ENCODE measurements around the gene PCYT2.

Gene PCYT2

DNA sequence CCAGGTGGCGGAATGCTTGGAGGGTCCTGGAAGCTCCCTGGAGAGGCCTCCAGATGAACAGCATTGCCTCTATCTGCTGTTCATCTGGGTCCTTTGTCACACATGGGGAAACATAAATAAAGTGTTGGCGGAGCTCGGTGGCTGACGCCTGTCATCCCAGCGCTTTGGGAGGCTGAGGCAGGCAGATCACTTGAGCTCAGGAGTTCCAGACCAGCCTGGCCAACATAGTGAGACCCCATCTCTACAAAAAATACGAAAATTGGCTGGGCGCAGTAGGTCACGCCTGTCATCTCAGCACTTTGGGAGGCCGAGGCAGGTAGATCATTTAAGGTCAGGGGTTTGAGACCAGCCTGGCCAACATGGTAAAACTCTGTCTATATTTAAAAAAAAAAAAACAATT is 33.7 kb upstream of the PCYT2 start:
- DNase-seq (ENCODE audit: low read depth, low spot score): no peak

DNA sequence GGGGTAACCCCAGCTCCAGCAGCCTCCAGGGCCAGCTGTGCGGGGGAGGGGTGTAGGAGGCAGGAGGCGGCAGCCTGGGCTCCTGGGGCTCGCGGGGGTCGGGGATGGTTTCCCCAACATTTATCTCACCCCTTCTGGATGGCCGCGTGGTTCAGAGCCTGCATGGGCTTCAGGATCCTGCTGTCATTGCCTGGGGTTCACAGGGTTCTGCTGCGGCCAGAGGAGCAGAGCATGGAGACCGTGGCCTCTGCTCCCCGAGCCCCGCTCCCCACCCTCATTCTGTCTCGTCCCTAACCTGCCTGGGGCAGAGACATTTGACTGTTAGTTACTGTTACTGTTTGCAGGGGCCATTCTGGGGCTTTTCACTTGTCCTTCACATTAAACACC is 31.0 kb upstream of the PCYT2 start:
- DNase-seq (ENCODE audit: low read depth, low spot score): no peak

DNA sequence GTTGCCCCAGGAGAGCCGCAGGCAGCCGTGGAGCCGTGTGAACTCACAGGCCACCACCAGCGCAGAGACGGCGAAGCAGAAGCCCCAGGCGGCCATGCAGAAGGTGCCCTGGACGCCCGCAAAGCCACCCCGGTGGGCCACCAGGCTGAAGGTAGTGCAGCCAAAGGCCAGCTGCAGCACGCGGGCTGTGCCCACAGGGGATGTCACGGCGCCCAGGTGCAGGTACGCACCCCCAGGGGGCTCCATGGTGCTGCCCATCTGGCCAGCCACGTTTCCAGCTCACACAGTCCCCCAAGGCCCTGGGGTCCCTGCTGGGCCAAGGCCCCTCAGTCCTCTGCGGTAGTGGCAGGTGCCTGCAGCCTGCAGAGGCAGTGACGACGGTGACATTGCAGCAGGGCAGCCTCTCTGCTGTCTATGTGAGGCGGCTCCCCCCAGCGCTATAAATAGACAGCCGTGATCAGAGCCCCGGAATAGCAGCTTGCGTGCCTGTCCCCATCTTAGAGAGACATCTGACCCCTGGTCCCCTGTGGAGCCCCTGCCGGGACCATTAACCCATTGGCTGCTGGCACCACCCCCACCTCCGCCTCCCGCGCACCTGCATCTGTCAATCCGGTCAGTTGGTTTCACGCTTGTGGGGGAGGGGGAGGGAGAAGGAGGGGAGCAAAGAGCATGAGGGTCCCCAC is 30.4 kb upstream of the PCYT2 start:
- no peak for DNase-seq (ENCODE audit: low read depth, low spot score)

DNA sequence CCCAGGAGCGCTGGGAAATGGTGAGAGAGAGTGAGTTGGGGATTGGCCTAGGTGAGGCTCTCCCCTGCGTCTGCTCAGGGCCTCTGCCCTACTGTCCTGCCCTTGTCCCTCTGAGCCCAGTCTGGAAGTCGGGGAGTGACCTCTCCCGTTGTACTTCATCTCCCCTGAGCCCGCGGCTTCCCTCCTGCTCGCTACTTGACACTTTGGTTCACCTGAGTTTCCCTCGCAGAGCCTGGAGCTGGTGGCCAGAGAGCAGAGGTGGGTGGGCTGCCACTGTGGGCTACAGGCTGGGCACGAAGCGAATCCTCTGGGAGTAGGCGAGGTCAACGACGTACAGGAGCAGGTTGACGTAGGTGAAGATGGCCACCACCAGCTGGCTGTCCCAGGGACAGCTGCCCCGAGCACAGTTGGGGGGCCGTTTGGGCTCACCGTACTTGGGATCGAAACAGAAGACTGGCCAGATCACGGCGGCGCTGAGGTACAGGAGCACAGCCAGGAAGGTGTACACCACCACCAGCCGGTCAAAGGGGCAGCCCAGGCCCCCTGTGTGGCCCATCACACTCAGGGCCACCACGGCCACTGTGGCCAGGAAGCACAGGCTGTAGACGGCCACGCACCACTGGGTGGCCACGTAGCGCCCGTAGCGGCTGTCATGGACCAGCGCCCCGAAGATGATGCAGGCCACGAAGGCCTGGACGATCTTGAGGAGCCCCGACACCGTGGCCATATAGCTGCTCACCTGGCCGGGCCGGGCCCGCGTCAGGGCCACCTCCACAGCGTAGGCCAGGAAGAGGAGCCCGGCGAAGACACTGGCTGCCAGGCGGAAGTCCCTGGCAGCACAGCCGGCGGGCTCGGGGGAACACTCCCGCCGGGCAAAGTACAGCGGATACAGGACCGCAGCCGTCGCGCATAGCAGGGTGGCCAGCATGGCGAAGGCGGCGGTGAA is 29.6 kb upstream of the PCYT2 start:
- DNase-seq (ENCODE audit: low read depth, low spot score): no peak

DNA sequence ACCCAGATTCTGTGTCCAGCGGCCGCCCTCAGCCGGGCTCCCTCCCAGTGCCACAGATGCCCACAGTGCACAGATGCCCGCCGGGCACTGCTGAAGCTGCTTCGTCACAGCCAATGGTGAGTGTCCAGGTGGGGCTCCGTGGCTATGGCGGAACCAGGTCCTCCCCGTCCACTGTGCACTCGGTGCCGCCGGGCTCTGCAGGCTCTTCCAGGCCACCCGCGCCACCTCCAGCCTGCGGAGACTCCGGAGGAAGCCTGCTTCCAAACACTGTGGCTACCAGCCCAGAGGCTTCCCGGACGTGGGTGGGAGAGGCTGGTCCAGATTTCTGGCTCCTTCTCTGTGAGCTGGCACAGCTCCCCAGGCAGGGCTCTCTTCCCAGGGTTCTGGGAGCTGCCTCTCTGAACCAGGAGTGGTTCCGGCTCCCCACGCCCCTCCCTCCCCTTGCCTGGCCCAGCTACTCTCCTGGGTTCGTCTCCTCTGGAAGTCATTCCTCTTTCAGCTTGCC is 28.7 kb upstream of the PCYT2 start:
- no peak for DNase-seq (ENCODE audit: low read depth, low spot score)

DNA sequence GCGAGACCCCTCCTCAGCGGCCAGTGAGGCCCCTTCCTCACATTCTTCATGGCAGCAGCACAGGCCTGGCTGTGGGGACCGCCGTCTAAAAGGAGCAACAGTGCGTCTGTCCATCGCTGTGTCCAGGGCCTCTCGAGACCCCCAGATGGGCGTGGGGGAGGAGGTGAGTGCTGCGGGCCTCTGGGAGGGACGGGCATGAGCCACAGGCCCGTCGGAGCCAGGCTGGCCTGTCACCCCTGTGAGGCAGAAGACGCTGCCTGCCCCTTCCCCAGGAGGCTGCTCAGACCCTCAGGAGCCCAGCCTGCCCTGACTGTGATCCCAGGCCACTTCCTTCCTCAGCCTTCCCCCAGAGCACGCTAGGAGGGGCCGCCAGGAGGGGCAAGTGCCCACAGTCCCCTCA is 28.0 kb upstream of the PCYT2 start:
- DNase-seq (ENCODE audit: low read depth, low spot score): no peak

DNA sequence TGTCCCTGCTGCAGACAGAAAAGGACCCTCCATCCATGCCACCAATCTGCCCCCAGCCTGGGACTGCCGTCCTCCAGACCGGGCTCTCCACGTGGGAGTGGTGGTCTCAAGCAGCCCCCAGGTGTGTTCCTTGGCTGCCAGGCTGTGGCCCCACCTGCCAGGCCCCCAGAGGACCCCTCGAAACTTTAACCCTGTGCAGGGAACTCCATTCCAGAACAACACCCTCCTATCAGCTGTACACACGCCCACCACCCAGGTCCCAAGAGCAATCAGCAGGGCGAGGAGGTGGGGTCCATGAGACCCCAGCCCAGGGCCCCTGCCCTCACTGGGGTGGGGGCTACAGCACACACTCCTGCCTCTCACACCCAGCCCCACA is 24.5 kb upstream of the PCYT2 start:
- DNase-seq (ENCODE audit: low read depth, low spot score): no peak

DNA sequence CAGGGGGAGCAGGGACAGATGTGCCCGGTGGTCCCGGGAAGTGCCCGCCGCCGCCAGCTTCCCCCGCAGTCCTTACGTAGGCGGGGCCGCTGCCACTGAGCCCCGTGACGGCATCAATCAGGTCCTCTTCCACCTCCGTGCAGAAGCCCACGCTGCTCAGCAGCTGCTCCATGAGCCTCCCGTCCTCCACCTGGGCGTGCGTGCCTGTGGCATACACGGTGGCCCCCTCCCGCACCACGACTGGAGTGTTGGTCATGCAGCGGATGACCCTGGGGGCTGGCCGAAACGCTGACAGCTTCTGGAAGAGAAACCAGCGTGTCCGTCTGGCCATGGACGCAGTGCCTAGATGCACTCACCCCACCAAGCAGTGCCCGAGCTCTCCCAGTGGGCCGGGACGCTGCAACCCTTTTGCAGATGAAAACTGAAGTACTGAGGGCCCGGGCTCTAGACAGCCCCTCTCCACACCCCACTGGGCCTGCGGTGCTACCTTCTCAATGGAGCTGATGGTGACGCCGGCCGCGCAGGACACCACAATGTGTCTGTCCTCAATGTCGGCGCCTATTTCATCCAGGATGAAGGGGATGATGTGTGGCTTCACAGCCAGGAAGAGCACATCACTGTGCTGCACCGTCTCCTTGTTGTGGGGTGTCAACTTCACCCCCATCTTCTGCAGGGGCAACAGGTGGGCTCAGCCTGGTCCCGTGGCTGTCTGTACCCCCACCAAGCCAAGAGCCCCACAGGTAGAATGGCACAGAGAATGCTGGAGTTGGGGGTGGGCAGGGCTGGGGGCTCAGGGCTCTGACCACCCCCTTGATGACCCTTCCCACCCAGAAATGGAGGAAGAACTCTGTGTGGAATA is 23.9 kb upstream of the PCYT2 start:
- no peak for DNase-seq (ENCODE audit: low read depth, low spot score)

DNA sequence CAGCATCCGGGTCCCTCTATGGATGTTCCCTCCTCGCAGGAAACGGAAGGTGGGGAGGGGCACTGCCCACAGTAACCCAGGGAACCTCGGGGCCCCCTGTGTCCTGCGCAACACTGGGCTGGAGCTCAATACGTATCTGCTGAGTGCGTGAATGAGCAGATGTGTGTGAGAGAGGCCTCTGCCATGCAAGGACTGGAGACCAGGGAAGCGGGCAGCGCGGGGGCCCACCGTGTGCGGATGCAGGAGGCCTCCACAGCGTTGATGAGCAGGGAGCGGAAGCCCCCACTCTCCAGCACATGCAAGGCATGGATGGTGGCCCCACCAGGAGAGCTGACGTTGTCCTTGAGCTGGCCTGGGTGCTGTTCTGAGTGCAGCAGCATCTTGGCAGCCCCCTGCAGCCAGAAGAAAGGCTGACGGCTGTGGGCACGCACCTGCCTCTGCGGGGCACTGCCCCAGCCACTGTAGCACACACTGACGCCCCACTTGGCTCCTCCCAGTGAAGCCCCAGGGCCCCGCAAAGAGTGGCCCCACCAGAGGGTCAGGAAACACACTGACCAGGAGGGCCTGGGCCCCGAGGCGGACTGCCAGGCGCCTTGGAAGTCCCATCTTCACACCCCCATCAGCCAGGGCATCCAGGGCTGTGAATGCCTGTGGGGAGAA is 23.0 kb upstream of the PCYT2 start:
- no peak for DNase-seq (ENCODE audit: low read depth, low spot score)

DNA sequence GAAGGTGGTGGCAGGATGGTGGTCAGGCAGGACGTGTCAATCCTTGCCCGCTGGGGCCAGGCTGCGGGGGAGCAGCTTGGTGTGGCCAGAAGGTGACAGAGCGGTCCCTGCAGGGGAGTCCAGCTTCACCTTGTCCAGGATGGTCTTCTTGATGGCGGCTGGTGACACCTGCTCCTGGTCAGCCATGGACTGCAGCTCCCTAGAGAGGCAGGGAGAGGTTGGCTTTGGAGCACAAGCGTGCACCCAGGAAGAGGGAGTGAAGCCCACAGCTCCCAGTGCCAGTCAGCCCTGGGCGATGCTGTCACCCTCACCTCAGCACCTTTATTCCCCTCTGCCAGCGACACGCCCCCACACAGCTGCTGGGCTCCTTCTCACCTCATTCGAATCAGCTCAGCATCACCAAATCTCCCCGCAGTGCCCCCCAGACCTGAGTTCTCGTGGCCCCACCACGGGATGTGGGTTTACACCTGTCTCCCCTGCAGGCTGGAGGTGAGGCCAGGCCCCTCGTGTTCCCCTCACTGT is 22.0 kb upstream of the PCYT2 start:
- no peak for DNase-seq (ENCODE audit: low read depth, low spot score)

DNA sequence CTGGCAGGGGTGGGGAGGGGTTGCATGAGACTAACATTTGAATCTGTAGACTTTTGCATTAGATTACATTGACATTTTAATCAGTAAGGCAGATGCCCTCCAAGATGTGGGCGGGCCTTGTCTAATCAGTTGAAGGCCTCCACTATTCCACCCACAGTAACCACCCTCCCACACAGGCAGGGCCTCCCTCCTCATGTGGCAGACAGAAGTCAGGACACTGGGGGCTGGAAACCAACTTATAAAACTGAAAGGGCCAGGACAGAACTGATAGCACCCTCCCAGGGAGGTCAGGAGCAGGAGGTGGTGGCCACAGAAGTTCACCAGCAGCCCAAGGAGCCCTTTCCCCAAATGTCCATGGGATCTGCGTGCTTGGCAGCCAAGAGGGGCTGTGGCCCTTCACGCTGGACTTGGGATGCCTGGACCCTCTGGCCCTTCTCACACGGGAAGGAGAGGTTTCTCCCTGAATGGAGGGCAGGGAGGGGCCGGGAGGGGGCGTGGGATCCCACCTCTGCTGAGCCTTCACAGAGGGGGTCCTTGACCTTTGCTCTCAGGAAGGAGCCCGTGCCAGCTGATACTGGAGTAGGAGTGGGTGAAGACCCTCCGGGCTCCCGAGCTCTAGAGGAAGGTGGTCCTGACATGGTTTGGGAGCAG is 21.3 kb upstream of the PCYT2 start:
- DNase-seq (ENCODE audit: low read depth, low spot score): no peak

DNA sequence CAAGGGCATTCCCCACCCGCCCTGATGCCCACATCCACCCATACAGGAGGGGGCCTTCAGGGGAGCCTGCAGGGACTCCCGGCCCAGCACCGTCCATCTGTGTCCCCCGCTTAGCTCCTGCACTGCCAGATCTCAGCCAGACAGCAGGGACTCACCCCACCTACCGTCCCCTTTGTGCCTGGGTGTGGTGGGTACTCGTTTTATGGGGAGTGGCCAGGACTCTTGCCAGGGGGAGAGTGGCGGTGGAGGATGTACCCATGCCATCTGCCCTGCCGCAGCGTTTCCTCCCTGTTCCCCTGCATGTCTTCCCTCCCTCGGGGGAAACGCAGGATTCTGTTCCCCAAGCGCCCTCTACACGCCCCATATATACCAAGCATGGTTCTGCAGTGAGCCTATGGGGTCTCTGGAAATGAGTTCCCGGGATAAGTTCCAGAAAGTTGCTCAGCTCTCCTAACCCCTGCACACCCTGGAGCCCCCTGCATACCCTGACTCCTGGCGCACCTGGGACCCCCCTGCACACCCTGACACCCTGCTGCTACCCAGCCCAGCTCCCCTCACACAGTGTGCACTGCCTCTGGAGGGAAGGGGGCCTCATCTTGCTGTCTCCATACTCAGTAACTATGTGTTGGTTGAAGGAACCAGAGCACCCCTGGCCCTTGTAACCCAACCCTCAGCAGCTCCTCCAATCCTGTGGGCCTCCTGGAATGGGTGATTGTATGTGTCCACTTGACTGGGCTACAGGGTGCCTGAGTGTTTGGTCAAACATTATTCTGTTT is 20.5 kb upstream of the PCYT2 start:
- no peak for DNase-seq (ENCODE audit: low read depth, low spot score)

DNA sequence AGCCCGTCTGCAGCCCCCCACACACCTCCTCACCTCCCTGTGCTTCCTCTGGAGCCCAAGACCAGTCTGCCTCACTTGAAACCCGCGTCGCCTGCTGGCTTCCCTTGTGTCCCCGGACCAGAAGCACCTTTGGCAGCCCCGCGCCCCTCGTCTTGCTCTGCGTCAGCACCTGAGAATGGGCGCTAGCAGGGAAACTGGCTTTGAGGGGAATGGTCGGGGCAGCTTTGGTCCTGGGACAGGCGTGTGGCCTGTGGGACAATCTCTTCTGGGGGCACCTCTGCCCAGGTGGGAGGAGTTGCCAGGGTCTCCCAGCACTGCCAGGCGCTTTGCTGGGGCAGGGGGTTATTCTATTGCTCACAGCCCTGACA is 20.0 kb upstream of the PCYT2 start:
- no peak for DNase-seq (ENCODE audit: low read depth, low spot score)

DNA sequence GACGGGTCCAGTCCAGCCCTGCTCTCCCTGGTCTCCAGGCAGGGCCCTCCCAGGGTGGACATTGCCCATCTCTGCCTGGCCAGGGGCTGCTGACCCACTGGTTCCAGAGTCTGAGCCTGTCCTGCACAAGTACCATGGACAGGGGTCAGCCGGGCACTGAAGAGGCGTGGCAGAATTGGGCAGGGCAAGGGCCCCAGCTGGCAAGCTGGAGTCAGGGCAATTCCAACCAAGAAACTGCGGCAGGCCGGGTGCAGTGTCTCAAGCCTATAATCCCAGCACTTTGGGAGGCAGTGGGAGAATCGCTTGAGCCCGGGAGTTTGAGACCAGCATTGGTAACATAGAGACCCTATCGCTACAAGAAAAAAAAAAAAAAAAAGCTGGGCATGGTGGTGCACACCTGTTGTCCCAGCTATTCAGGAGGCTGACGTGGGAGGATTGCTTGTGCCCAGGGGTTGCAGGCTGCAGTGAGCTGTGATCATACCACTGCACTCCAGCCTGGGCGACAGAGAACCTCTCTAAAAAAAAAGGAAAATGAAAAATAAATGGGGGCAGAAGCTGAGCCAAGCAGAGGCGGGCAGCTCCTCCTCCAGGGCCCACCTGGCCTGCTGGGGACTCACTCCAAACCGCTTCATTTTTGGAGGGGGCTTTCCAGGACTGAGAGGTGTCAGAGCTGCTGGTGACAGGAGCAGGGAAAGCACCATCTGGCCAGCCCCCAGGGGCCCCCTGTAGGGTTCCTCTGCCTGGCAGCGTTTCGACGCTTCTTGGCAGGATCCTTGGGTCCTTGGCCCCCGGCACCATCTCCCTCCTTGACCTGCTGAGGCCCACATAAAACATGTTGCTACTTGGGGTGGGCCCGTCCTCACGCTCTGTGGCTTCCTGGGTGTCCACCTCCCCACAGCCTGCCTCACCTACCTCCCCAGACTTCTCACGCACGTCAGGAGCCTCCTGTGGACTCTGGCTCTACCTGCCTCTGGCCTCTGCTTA is 19.2 kb upstream of the PCYT2 start:
- no peak for DNase-seq (ENCODE audit: low read depth, low spot score)

DNA sequence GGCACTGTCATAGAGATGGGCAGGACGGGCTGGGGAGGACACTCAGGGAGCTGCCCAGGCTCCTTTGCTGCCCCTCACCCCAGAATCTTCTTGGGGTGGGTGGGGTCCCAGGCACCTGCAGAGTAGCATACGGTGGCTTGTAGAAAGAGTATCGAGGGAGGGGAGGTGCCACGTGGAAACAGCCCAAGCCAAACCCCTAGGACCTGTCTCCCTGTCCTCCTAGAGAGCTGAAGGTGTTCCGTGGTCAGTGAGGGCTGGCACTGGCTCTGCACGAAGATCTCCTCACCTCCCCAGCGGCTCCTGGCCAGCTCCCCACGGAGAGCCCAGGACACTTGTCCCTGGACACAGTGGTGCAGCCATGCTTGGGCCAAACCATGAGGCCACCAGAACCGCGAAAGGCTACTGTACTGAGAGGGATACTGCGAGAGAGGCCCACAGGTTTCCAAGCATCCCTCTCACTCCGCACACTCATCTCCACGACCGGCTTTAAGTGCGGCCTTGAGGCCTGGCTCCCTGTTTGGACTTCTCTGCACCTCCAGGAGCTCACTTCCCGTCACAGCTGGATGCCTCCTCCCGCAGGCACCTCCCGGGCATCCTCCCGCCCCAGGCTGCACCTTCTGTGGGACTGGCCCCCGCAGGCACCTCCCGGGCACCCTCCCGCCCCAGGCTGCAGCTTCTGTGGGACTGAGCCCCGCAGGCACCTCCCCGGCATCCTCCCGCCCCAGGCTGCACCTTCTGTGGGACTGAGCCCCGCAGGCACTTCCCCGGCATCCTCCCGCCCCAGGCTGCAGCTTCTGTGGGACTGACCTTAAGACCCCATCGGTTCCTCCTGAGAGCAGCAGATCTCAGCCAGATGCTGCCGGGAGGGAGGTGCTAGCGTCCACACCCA is 18.3 kb upstream of the PCYT2 start:
- no peak for DNase-seq (ENCODE audit: low read depth, low spot score)

DNA sequence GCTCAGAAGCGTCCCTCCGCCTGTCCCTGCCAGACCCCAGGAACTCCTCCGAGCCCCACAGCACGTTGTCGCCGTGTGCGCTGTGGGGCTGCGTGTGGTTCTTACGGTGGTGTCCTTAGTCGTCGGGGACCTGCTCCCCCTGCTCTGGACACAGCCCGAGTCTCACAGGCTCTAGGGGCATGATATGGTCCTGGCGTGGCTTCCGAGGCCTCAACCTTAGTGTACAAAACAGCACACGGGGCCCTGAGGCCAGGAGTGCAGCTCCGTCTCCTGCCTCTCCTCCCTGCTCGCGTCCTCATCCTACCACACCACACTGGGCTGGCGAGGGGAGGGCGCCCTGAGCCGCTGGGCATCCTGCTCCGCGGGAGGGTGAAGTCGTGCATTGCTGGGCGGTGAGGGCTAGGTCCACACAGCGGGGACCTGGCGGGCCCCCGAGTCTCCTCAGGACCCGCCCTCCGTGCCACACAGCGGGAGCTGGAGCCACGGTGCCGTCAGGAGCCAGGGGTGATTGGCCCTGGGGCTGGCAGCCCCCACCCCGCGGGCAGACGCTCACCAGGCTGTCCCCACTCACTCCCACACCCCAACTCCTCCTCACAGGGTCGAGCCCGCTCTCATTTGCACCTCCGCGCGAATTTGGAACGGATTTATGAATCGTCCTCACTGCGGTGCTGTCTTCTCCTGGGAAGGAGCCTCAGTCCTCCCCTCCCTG is 17.5 kb upstream of the PCYT2 start:
- no peak for DNase-seq (ENCODE audit: low read depth, low spot score)
